Measurements from ENCODE around the gene PLAAT2. TPM values are rescaled to one million over a fixed set of nuclear protein-coding genes. Genes with fewer than 3 reads are reported as not detected.

The PLAAT2 gene
- total RNA-seq, 2 donors from 2014 or later, result 2.6 TPM; not detected in 1

- 89% methylated on average over 2 of the region's 2 CpGs for WGBS
- Histone ChIP-seq H3K4me1 (replicated peaks) (no peaks in the 10 kb centered on the region), H3K4me3 (no peak overlapping the region), H3K36me3 (no peaks in the 10 kb centered on the region), H3K27me3 (replicated peaks; ENCODE audit: insufficient read depth) (no peaks in the 10 kb centered on the region), H3K27ac (no peak overlapping the region), H3K9me3 (no peaks in the 10 kb centered on the region)
- intact Hi-C loops (cut with DNase I), result no loop called here
- DNase-seq (ENCODE audit: low spot score), result no peak
- TF ChIP-seq CTCF (IDR thresholded peaks at IDR 0.05), result no peak
- no peak for TF ChIP-seq POLR2A (IDR thresholded peaks at IDR 0.05)
- TF ChIP-seq POLR2AphosphoS5 (IDR thresholded peaks at IDR 0.05), result no peak
Observed at GRCh38 chr11:63527667-63528066, 35.5 kb downstream of the PLAAT2 start.

- intact Hi-C loops (cut with DNase I), result no loop called here
- TF ChIP-seq POLR2AphosphoS5 (IDR thresholded peaks at IDR 0.05) (no peak), CTCF (IDR thresholded peaks at IDR 0.05) (no peak), POLR2A (IDR thresholded peaks at IDR 0.05) (no peak)
- Histone ChIP-seq H3K27me3 (replicated peaks; ENCODE audit: insufficient read depth) (no peaks in the 10 kb centered on the region), H3K4me3 (no peak overlapping the region), H3K4me1 (replicated peaks) (no peaks in the 10 kb centered on the region), H3K27ac (no peak overlapping the region), H3K36me3 (no peaks in the 10 kb centered on the region), H3K9me3 (no peaks in the 10 kb centered on the region)
- no peak for DNase-seq (ENCODE audit: low spot score)
- 58% methylated on average over 7 of the region's 7 CpGs for WGBS
Observed at GRCh38 chr11:63523151-63523550, 40.0 kb downstream of the PLAAT2 start.

DNA sequence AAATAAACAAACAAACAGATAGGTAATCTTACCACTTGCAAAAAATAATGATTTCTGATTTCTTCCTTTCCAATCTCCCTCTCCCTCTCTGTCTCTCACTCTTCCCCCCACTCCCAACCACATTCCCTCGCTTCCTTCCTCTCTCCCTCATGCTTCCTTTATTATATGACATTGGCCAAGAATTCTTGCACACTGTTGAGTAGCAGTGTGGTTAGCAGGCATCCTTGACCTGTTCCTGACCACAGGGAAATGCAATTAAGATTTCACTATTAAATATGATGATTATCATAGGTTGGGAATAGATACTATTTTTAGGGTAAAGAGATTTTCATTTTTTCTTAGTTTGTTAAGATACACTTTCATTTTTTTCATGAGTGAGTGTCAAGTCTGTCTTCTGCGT lies 41.3 kb downstream of the PLAAT2 start:
- Histone ChIP-seq H3K36me3 (no peaks in the 10 kb centered on the region), H3K27ac (no peak overlapping the region), H3K4me3 (no peak overlapping the region), H3K27me3 (replicated peaks; ENCODE audit: insufficient read depth) (no peaks in the 10 kb centered on the region), H3K4me1 (replicated peaks) (no peaks in the 10 kb centered on the region), H3K9me3 (no peaks in the 10 kb centered on the region)
- no peak for TF ChIP-seq POLR2A (IDR thresholded peaks at IDR 0.05)
- TF ChIP-seq CTCF (IDR thresholded peaks at IDR 0.05), result no peak
- no peak for TF ChIP-seq POLR2AphosphoS5 (IDR thresholded peaks at IDR 0.05)
- no peak for DNase-seq (ENCODE audit: low spot score)
- intact Hi-C loops (cut with DNase I), result no loop called here
- WGBS, result 91% methylated on average over 2 of the region's 2 CpGs

DNA sequence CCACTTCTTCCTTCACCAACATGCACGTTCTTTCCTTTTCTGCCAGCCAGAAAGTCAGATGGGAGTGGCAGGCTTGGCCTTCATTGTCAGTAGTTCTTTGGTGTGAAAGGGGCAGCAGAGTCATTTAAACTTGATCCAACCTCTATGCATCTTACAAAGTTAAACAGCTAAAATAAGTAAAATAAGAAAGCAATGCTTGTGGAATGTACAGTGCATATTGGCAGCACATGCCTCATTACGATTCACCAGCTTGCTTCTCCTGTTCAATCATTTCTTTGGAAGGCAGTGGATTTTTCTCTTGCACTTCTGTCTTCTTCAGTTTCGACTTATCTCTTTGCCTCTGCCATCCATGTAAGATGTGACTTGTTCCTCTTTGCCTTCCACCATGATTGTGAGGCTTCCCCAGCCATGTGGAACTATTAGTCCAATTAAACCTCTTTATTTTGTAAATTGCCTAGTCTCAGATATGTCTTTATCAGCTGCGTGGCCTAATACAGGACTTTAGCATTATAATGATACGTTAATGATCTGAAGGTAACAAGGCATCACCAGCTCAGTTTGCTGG lies 42.5 kb downstream of the PLAAT2 start:
- H3K4me1 ChIP-seq (replicated peaks), result no peaks in the 10 kb centered on the region
- 76% methylated on average over 5 of the region's 5 CpGs for WGBS

More for the DNA sequence above, 42.5 kb downstream of the PLAAT2 start:
- TF ChIP-seq POLR2A (IDR thresholded peaks at IDR 0.05) (no peak), POLR2AphosphoS5 (IDR thresholded peaks at IDR 0.05) (no peak), CTCF (IDR thresholded peaks at IDR 0.05) (no peak)
- intact Hi-C loops (cut with DNase I), result no loop called here
- Histone ChIP-seq H3K4me3 (no peak overlapping the region), H3K36me3 (no peaks in the 10 kb centered on the region), H3K27ac (no peak overlapping the region), H3K27me3 (replicated peaks; ENCODE audit: insufficient read depth) (no peaks in the 10 kb centered on the region), H3K9me3 (no peaks in the 10 kb centered on the region)
- DNase-seq (ENCODE audit: low spot score), result no peak

All from prostate gland (tissue), 2 donors.